ENCODE results near the gene TNFRSF1A.

GRCh38 chr12:6313326-6313940, 28.4 kb downstream of the TNFRSF1A start:
- TF ChIP-seq POLR2A (IDR thresholded peaks at IDR 0.05): no peak
- TF ChIP-seq EP300 (IDR thresholded peaks at IDR 0.05): no peak
- TF ChIP-seq CTCF (IDR thresholded peaks at IDR 0.05): no peak

Measured in tibial nerve (tissue), 4 donors.